ENCODE measurements around the gene RELCH.
"Not testable (repeated sequence)": the region's sequence is repeated elsewhere in the genome, so short reads cannot be mapped to it uniquely, and the experiment has no call there.

The RELCH gene

GRCh38 chr18:62186774-62187542, at the start of gene RELCH, which contains the start of gene PIGN:
RELCH (plus strand) TSS chr18:62187255; CDS start chr18:62187506, 251 bp downstream.
PIGN (minus strand) TSS chr18:62187056; CDS start chr18:62161353, 25,703 bp downstream.
- FAIRE-seq = peak; percentile 89

GRCh38 chr18:62138461-62139235, 48.4 kb upstream of the RELCH start:
- FAIRE-seq = peak; percentile 51

GRCh38 chr18:62140259-62140658, 46.8 kb upstream of the RELCH start:
- FAIRE-seq = no peak

- FAIRE-seq = no peak
Observed at GRCh38 chr18:62144338-62144737, 42.7 kb upstream of the RELCH start.

GRCh38 chr18:62151068-62151771, 35.8 kb upstream of the RELCH start:
- no peak for FAIRE-seq

GRCh38 chr18:62152844-62153243, 34.2 kb upstream of the RELCH start:
- no peak for FAIRE-seq

- FAIRE-seq = no peak
Observed at GRCh38 chr18:62157843-62158242, 29.2 kb upstream of the RELCH start.

GRCh38 chr18:62164310-62164709, 22.7 kb upstream of the RELCH start:
- FAIRE-seq = no peak

GRCh38 chr18:62164855-62165487, 22.1 kb upstream of the RELCH start:
- FAIRE-seq = no peak

- FAIRE-seq = no peak
Observed at GRCh38 chr18:62165583-62165982, 21.5 kb upstream of the RELCH start.

GRCh38 chr18:62166524-62166923, 20.5 kb upstream of the RELCH start:
- FAIRE-seq = not testable (repeated sequence)

- FAIRE-seq = no peak
Observed at GRCh38 chr18:62170857-62171256, 16.2 kb upstream of the RELCH start.

GRCh38 chr18:62172298-62172697, 14.8 kb upstream of the RELCH start:
- peak; percentile 9 for FAIRE-seq

- no peak for FAIRE-seq
Observed at GRCh38 chr18:62175521-62175920, 11.5 kb upstream of the RELCH start.

GRCh38 chr18:62177271-62177670, 9.8 kb upstream of the RELCH start:
- no peak for FAIRE-seq

GRCh38 chr18:62179213-62179612, 7.8 kb upstream of the RELCH start:
- no peak for FAIRE-seq

GRCh38 chr18:62182220-62182619, 4.8 kb upstream of the RELCH start:
- FAIRE-seq = no peak

- FAIRE-seq = peak; percentile 85
Observed at GRCh38 chr18:62183578-62184195, 3.4 kb upstream of the RELCH start.

- no peak for FAIRE-seq
Observed at GRCh38 chr18:62186499-62186773, 619 bp upstream of the RELCH start.

GRCh38 chr18:62187543-62188510, 772 bp downstream of the RELCH start:
- no peak for FAIRE-seq

GRCh38 chr18:62189208-62189607, 2.2 kb downstream of the RELCH start:
- FAIRE-seq = no peak

Measured in islet of Langerhans (tissue), 1 donor.